GM21619 (cell line): ENCODE data around the gene CNPPD1.

Experiments
- ATAC-seq: cut with Tn5 transposase; IDR thresholded peaks from one replicate; pipeline ENCODE4 v1.9.1; 2021; ENCODE audit not compliant: unreplicated experiment

Gene CNPPD1

GRCh38 chr2:219176818-219177551, at the start of gene CNPPD1:
CNPPD1 (minus strand) TSS chr2:219176925; CDS start chr2:219176828, 97 bp downstream.
- ATAC-seq: peak; percentile 67

GRCh38 chr2:219225350-219225749, 48.6 kb upstream of the CNPPD1 start:
- ATAC-seq: no peak

GRCh38 chr2:219223831-219224610, 47.3 kb upstream of the CNPPD1 start:
- no peak for ATAC-seq

- no peak for ATAC-seq
Observed at GRCh38 chr2:219221957-219222518, 45.3 kb upstream of the CNPPD1 start.

GRCh38 chr2:219220652-219221402, 44.1 kb upstream of the CNPPD1 start:
- ATAC-seq: no peak

- ATAC-seq: no peak
Observed at GRCh38 chr2:219219784-219220532, 43.2 kb upstream of the CNPPD1 start.

- ATAC-seq: peak; percentile 81
Observed at GRCh38 chr2:219218732-219219701, 42.3 kb upstream of the CNPPD1 start, which contains the start of gene ABCB6. ABCB6 (minus strand) TSS chr2:219218958; CDS start chr2:219218673, 285 bp downstream.

GRCh38 chr2:219218217-219218731, 41.5 kb upstream of the CNPPD1 start:
- ATAC-seq: peak; percentile 29

GRCh38 chr2:219216535-219216915, 39.8 kb upstream of the CNPPD1 start:
- no peak for ATAC-seq

GRCh38 chr2:219215871-219216534, 39.3 kb upstream of the CNPPD1 start:
- ATAC-seq: no peak

- no peak for ATAC-seq
Observed at GRCh38 chr2:219214786-219215185, 38.1 kb upstream of the CNPPD1 start.

GRCh38 chr2:219214141-219214540, 37.4 kb upstream of the CNPPD1 start:
- no peak for ATAC-seq

GRCh38 chr2:219213486-219214071, 36.9 kb upstream of the CNPPD1 start:
- no peak for ATAC-seq

- ATAC-seq: no peak
Observed at GRCh38 chr2:219213026-219213415, 36.3 kb upstream of the CNPPD1 start.

GRCh38 chr2:219210886-219211362, 34.2 kb upstream of the CNPPD1 start:
- ATAC-seq: no peak

- no peak for ATAC-seq
Observed at GRCh38 chr2:219210196-219210885, 33.6 kb upstream of the CNPPD1 start.
